GM23248 (cell line): Measurements from ENCODE around the gene PTTG1.

Source experiments
- EZH2 ChIP-seq: fragments of 200-600 bp; sonication (generic); IDR thresholded peaks from 2 replicates; pipeline ENCODE4 v1.6.1; 2018; ENCODE audit warnings: antibody characterized with exemption, mild to moderate bottlenecking; ENCODE audit not compliant: insufficient read depth, poor library complexity, severe bottlenecking
- EZH2phosphoT487 ChIP-seq: fragments of 200-600 bp; sonication (generic); IDR thresholded peaks from 2 replicates; pipeline ENCODE4 v1.6.1; 2018; ENCODE audit warnings: antibody characterized with exemption, moderate library complexity, mild to moderate bottlenecking, low read depth; ENCODE audit not compliant: insufficient read depth

DNA sequence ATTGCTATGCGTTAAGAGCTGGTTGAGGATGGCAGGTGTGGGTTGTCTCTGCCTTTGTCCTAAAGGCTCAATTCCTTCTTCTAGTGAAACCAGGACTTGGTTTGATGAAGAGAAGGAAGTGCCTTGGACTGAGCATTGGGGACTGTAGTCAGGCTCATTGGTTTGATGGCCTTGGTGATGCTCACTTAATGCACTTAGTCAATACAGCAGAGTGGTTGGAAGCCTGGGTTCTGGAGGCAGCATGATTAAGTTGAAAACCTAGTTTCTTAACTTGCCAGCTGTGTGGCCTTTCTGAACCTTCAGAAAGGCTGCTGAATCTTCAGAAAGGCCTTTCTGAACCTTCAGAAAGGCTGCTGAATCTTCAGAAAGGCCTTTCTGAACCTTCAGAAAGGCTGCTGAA, 52.4 kb downstream of the PTTG1 start:
- TF ChIP-seq EZH2phosphoT487 (no peak), EZH2 (no peak)
